ENCODE measurements around the gene PCLO. TPM values are rescaled to one million over a fixed set of nuclear protein-coding genes. Genes with fewer than 3 reads are reported as not detected.
"Not testable (repeated sequence)": the region's sequence is repeated elsewhere in the genome, so short reads cannot be mapped to it uniquely, and the experiment has no call there.

The PCLO gene
- total and polyA plus RNA-seq, 4 donors: 0.04 to 1.1 (median 0.48) TPM

- no peak for TF ChIP-seq GABPA (IDR thresholded peaks at IDR 0.05 in 1 of 2, conservative IDR thresholded peaks at IDR 0.05 in 1 of 2)
- TF ChIP-seq ATF3 (IDR thresholded peaks at IDR 0.05): no peak
- TF ChIP-seq HNF4A (conservative IDR thresholded peaks at IDR 0.05): no peak
These were observed 257.8 kb downstream of the PCLO start (continued) for GRCh38 chr7:82904871-82905270.

GRCh38 chr7:82901098-82901497 lies 261.6 kb downstream of the PCLO start:
- not testable (repeated sequence) for H3K36me3 ChIP-seq (ENCODE audit: control insufficient read depth in 4 of 4, insufficient read depth in 3 of 4, low read depth in 1 of 4, low read length in 3 of 4); H3K4me1 ChIP-seq (ENCODE audit: control insufficient read depth in 4 of 4, insufficient read depth in 4 of 4, low read length in 3 of 4); H3K9me3 ChIP-seq (ENCODE audit: control insufficient read depth in 4 of 4, low read length in 3 of 4); H3K4me3 ChIP-seq (ENCODE audit: low read depth in 1 of 3, low read length in 3 of 3); DNase-seq (ENCODE audit: low spot score); H3K27ac ChIP-seq (ENCODE audit: low read depth in 1 of 2, low read length in 2 of 2); H3K27me3 ChIP-seq (ENCODE audit: control insufficient read depth in 4 of 4, insufficient read depth in 4 of 4, low read length in 3 of 4); H3K9ac ChIP-seq (ENCODE audit: low read depth in 1 of 2, low read length in 2 of 2)
- 67% methylated on average over 2 of the region's 2 CpGs for WGBS

- H3K27ac ChIP-seq (ENCODE audit: low read depth in 1 of 2, low read length in 2 of 2): no peak overlapping the region
- H3K27me3 ChIP-seq (ENCODE audit: control insufficient read depth in 4 of 4, insufficient read depth in 4 of 4, low read length in 3 of 4): no peaks in the 10 kb centered on the region
- WGBS: 74% methylated on average over 3 of the region's 3 CpGs
- no peaks in the 10 kb centered on the region for H3K9me3 ChIP-seq (ENCODE audit: control insufficient read depth in 4 of 4, low read length in 3 of 4)
- H3K36me3 ChIP-seq (ENCODE audit: control insufficient read depth in 4 of 4, insufficient read depth in 3 of 4, low read depth in 1 of 4, low read length in 3 of 4): no peaks in the 10 kb centered on the region
- no peak for DNase-seq (ENCODE audit: low spot score)
- no peaks in the 10 kb centered on the region for H3K4me1 ChIP-seq (ENCODE audit: control insufficient read depth in 4 of 4, insufficient read depth in 4 of 4, low read length in 3 of 4)
- H3K9ac ChIP-seq (ENCODE audit: low read depth in 1 of 2, low read length in 2 of 2): no peak overlapping the region
- TF ChIP-seq FOXA2 (IDR thresholded peaks at IDR 0.05) (no peak), RAD21 (IDR thresholded peaks at IDR 0.05) (no peak), FOXA1 (IDR thresholded peaks at IDR 0.05) (no peak), REST (IDR thresholded peaks at IDR 0.05) (no peak), TAF1 (conservative IDR thresholded peaks at IDR 0.05) (no peak), HNF4G (IDR thresholded peaks at IDR 0.05) (no peak)
- no peak overlapping the region for H3K4me3 ChIP-seq (ENCODE audit: low read depth in 1 of 3, low read length in 3 of 3)
These were observed 265.2 kb downstream of the PCLO start for GRCh38 chr7:82897500-82897899.

GRCh38 chr7:82894341-82894740 lies 268.3 kb downstream of the PCLO start:
- not testable (repeated sequence) for H3K36me3 ChIP-seq (ENCODE audit: control insufficient read depth in 4 of 4, insufficient read depth in 3 of 4, low read depth in 1 of 4, low read length in 3 of 4); H3K4me1 ChIP-seq (ENCODE audit: control insufficient read depth in 4 of 4, insufficient read depth in 4 of 4, low read length in 3 of 4); DNase-seq (ENCODE audit: low spot score); H3K9ac ChIP-seq (ENCODE audit: low read depth in 1 of 2, low read length in 2 of 2); H3K27me3 ChIP-seq (ENCODE audit: control insufficient read depth in 4 of 4, insufficient read depth in 4 of 4, low read length in 3 of 4); H3K4me3 ChIP-seq (ENCODE audit: low read depth in 1 of 3, low read length in 3 of 3); H3K9me3 ChIP-seq (ENCODE audit: control insufficient read depth in 4 of 4, low read length in 3 of 4); H3K27ac ChIP-seq (ENCODE audit: low read depth in 1 of 2, low read length in 2 of 2)
- WGBS: 75% methylated on average over 7 of the region's 7 CpGs

- no peak for DNase-seq (ENCODE audit: low spot score)
- H3K9ac ChIP-seq (ENCODE audit: low read depth in 1 of 2, low read length in 2 of 2): no peak overlapping the region
- peaks cover 0 to 3% (median 0%) of the 10 kb centered on the region in 4 donors for H3K9me3 ChIP-seq (ENCODE audit: control insufficient read depth in 4 of 4, low read length in 3 of 4)
- TF ChIP-seq HNF4A (conservative IDR thresholded peaks at IDR 0.05) (no peak), EGR1 (IDR thresholded peaks at IDR 0.05; ENCODE audit: low read depth in 2 of 2) (no peak), JUND (IDR thresholded peaks at IDR 0.05) (no peak), GABPA (IDR thresholded peaks at IDR 0.05 in 1 of 2, conservative IDR thresholded peaks at IDR 0.05 in 1 of 2) (no peak), HNF4G (IDR thresholded peaks at IDR 0.05) (no peak), YY1 (IDR thresholded peaks at IDR 0.05) (no peak), NR2F2 (IDR thresholded peaks at IDR 0.05) (no peak), REST (IDR thresholded peaks at IDR 0.05) (no peak), FOXA2 (IDR thresholded peaks at IDR 0.05) (no peak), RAD21 (IDR thresholded peaks at IDR 0.05) (no peak)
- no peak overlapping the region for H3K4me3 ChIP-seq (ENCODE audit: low read depth in 1 of 3, low read length in 3 of 3)
- H3K27me3 ChIP-seq (ENCODE audit: control insufficient read depth in 4 of 4, insufficient read depth in 4 of 4, low read length in 3 of 4): no peaks in the 10 kb centered on the region
- no peaks in the 10 kb centered on the region for H3K4me1 ChIP-seq (ENCODE audit: control insufficient read depth in 4 of 4, insufficient read depth in 4 of 4, low read length in 3 of 4)
- no peaks in the 10 kb centered on the region for H3K36me3 ChIP-seq (ENCODE audit: control insufficient read depth in 4 of 4, insufficient read depth in 3 of 4, low read depth in 1 of 4, low read length in 3 of 4)
- H3K27ac ChIP-seq (ENCODE audit: low read depth in 1 of 2, low read length in 2 of 2): no peak overlapping the region
- 85% methylated on average over 1 of the region's 1 CpG for WGBS
These were observed 276.4 kb downstream of the PCLO start for GRCh38 chr7:82886324-82886723.

All from liver (tissue), 9 donors.